ENCODE data around the gene LPAR4. TPM values are rescaled to one million over a fixed set of nuclear protein-coding genes. Genes with fewer than 3 reads are reported as not detected.

The LPAR4 gene
- total RNA-seq, 1 experiment from 2014 or later: not detected

- TF ChIP-seq, protein P1, sequence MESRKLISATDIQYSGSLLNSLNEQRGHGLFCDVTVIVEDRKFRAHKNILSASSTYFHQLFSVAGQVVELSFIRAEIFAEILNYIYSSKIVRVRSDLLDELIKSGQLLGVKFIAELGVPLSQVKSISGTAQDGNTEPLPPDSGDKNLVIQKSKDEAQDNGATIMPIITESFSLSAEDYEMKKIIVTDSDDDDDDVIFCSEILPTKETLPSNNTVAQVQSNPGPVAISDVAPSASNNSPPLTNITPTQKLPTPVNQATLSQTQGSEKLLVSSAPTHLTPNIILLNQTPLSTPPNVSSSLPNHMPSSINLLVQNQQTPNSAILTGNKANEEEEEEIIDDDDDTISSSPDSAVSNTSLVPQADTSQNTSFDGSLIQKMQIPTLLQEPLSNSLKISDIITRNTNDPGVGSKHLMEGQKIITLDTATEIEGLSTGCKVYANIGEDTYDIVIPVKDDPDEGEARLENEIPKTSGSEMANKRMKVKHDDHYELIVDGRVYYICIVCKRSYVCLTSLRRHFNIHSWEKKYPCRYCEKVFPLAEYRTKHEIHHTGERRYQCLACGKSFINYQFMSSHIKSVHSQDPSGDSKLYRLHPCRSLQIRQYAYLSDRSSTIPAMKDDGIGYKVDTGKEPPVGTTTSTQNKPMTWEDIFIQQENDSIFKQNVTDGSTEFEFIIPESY (IDR thresholded peaks at IDR 0.05; ENCODE audit: extremely low read depth, insufficient replicate concordance, low read length): no peak
Observed at GRCh38 chrX:78708262-78708661, 39.3 kb upstream of the LPAR4 start (continued).

DNA sequence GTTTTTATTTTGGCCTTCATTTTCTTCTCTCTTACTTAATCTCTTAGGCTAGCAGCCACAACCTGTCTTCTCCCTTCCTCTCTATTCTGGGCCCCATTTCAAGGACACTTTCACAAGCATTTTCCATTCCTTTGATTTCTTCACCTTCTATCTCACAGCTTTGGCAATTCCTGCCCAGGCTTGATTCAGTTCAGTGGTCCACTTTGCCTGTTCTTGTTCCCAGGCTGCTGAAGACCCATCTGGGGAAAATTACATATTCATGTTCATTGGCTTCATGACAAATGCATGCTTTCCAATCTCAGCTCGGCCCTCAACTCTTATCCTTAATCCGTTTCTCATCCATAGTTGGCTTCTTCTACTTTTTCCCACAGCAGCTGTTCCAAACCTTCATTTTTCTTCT lies 38.7 kb upstream of the LPAR4 start:
- ChIA-PET CTCF (no interaction called here), POLR2A (no interaction called here), RAD21 (ENCODE audit: low non-redundant PET in 1 of 2, low total read pairs in 2 of 2, uncharacterized antibody in 2 of 2, unreplicated experiment in 2 of 2) (no interaction called here)
- H3K4me2 ChIP-seq (ENCODE audit: low read length): no peak overlapping the region
- ATAC-seq (no peak), DNase-seq (ENCODE audit: low read depth, low spot score) (no peak)
- no peak for TF ChIP-seq POLR2A (IDR thresholded peaks at IDR 0.05; ENCODE audit: borderline replicate concordance, extremely low read depth, insufficient read depth, insufficient read length)
- TF ChIP-seq, protein P2, sequence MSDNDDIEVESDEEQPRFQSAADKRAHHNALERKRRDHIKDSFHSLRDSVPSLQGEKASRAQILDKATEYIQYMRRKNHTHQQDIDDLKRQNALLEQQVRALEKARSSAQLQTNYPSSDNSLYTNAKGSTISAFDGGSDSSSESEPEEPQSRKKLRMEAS (IDR thresholded peaks at IDR 0.05): no peak
- TF ChIP-seq CTCF (IDR thresholded peaks at IDR 0.05 in 2 of 3, conservative IDR thresholded peaks at IDR 0.05 in 1 of 3; ENCODE audit: borderline replicate concordance in 1 of 3, insufficient read depth in 1 of 3, low read depth in 2 of 3, low read length in 2 of 3): no peak
- no peaks in the 10 kb centered on the region for H3K36me3 ChIP-seq (ENCODE audit: control insufficient read depth in 1 of 2, insufficient read depth in 2 of 2, low read length in 2 of 2)
- no peak overlapping the region for H3K9ac ChIP-seq (ENCODE audit: low read length)
- H3K9me2 ChIP-seq (ENCODE audit: insufficient read depth): no peaks in the 10 kb centered on the region
- H3K9me3 ChIP-seq (ENCODE audit: control insufficient read depth in 1 of 2, insufficient read depth in 1 of 2, low read depth in 1 of 2, low read length in 2 of 2): no peaks in the 10 kb centered on the region
- H3K79me2 ChIP-seq (ENCODE audit: insufficient read depth, low read length): no peaks in the 10 kb centered on the region
- no peaks in the 10 kb centered on the region for H4K20me1 ChIP-seq (ENCODE audit: insufficient read depth)
- no TSS peak for BruUV-seq (replicated peaks)
- no peaks in the 10 kb centered on the region for H3K27me3 ChIP-seq (ENCODE audit: insufficient read depth, low read length)
- H3K4me3 ChIP-seq (replicated peaks in 1 of 2; ENCODE audit: low read depth in 1 of 2, low read length in 2 of 2): no peak overlapping the region
- no peak overlapping the region for H2AFZ ChIP-seq (ENCODE audit: low read depth, low read length, poor library complexity, severe bottlenecking)
- intact Hi-C loops (cut with micrococcal nuclease): no loop called here
- H3K4me1 ChIP-seq (ENCODE audit: control insufficient read depth in 1 of 2, insufficient read depth in 2 of 2, low read length in 2 of 2): no peaks in the 10 kb centered on the region
- H3K27ac ChIP-seq (ENCODE audit: low read depth, low read length): no peak overlapping the region
